ENCODE measurements around the gene SLC9C1.

Gene SLC9C1

DNA sequence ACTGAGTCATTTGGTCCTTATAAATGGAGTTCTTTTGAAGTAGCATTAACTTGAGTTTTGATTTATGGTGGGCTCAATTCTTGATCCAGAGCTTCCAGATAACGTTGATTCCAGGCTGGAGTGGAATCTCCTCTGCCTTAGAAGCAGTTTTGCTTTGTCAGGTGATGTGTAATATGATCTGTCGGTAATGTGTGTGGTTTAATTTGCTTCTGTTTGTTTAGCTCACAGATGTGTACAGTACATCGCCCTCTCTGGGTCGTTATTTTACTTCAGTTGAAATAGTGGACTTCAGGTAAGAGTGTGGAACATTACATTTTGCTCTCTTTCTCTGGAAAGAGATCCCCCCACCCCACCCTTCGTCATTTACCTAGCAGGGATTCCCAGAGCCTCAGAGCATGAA, 184.7 kb downstream of the SLC9C1 start:
- TF ChIP-seq, protein P1, sequence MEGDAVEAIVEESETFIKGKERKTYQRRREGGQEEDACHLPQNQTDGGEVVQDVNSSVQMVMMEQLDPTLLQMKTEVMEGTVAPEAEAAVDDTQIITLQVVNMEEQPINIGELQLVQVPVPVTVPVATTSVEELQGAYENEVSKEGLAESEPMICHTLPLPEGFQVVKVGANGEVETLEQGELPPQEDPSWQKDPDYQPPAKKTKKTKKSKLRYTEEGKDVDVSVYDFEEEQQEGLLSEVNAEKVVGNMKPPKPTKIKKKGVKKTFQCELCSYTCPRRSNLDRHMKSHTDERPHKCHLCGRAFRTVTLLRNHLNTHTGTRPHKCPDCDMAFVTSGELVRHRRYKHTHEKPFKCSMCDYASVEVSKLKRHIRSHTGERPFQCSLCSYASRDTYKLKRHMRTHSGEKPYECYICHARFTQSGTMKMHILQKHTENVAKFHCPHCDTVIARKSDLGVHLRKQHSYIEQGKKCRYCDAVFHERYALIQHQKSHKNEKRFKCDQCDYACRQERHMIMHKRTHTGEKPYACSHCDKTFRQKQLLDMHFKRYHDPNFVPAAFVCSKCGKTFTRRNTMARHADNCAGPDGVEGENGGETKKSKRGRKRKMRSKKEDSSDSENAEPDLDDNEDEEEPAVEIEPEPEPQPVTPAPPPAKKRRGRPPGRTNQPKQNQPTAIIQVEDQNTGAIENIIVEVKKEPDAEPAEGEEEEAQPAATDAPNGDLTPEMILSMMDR (IDR thresholded peaks at IDR 0.05) = no peak

DNA sequence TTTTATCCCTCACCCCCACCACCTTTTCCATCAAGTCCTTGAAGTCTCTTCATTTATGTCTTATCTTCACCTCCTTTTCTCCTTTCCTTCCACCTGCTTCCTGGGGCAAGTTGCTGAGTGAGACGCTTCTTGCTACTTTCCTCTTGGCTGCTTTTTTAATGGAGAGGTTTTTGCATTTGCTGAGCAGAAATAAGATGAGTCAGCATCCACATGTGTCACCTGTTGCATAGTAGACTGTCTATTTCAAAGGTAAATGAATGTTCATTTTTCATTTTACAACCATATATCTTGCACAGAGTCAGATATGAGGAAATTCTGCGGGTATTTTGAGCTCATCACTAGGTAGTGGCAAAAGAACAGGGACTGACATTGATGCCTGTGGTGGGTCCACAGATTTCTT, 189.2 kb downstream of the SLC9C1 start:
- TF ChIP-seq, protein P1 (IDR thresholded peaks at IDR 0.05) = no peak

DNA sequence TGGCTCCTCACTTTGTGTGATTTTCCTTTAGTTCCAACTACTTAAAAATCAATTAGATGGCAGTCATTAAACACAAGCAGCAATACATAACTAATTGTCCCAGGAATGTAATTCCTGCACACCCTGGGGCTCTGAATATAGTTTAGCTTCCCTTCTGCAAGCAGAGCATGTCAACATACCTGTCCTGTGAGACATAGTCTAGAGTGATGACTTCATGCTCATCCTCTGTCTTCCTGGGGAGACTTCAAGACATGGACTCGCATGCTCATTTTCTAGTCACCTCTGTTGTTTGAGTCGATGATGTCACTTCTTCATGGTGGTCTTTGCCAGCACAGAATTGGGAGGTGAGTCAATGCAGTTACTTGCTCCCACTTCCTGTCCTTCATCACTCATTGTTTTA, 192.1 kb downstream of the SLC9C1 start:
- TF ChIP-seq, protein P1 (IDR thresholded peaks at IDR 0.05) = no peak

DNA sequence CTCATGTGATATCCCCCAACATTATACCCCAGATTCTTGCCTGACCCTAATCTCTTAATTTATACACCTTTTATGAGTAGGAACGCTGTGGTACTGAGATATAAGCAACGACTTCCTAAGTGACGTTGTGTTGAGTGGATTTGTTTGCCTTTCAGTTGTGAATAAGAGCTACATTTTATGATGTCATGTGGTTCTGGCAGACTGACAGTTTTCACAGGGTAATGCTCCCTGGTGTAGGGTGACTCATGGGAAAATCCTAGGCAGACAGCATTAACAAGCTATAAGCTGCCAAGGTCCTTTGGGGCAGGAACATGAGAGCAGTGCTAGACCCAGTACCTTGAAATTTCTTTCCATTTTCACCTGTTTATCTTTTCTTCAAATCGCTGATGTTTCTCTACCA, 196.6 kb downstream of the SLC9C1 start:
- TF ChIP-seq, protein P1 (IDR thresholded peaks at IDR 0.05) = no peak

DNA sequence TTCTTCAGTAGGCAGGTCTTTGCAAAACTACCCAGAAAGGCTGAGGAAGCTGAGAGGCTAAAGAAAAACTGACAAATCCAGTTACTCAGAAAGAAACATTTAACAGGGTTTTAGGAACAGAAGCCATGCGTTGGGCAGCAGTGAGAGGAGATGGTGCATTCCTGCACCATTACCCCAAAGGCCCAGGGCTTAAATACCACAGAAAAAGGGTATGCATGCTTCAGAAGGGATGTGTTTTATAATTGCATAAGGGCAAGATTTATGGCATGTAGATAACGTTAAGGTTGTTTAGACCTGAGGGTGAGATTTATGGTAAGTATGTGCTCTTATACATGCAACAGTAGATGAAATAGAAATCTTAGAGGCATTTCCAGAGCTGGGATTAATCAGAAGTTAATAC, 197.8 kb downstream of the SLC9C1 start:
- TF ChIP-seq, protein P1 (IDR thresholded peaks at IDR 0.05) = no peak

DNA sequence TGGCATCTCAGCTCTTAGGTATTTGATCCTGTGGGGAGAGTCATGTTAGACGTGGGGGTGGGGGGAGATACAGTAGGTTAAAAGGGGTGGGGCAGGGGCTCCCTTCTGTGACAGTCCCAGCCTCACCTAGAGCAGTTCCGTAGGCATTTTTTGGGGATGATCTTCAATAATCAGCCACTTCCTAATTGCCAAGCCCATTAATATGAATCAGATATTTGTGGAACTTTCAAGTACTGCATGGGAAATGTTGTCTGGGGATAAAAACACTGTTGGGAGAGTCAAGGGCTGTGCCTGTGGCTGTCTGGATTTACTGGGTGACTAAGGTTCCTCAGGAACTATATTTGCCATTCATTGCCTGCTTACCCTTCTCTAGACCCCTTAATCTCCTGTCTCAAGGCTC, 198.3 kb downstream of the SLC9C1 start:
- TF ChIP-seq, protein P1 (IDR thresholded peaks at IDR 0.05) = no peak

DNA sequence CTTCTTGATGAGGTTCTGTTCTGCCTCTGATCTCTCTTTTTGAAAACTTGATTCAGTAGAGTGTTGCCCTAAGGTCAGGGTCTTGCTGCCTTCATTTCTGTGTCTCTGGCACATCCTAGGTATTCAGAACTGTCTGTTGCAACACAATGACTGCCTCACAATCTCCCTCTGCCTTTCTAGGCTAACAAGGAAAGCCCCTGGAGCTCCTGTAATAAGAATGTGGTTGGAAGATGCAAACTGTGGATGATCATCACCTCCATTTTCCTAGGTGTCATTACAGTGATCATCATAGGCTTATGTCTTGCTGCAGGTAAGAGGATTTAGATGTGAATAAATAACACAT, 200.9 kb downstream of the SLC9C1 start:
- TF ChIP-seq, protein P1 (IDR thresholded peaks at IDR 0.05) = no peak

DNA sequence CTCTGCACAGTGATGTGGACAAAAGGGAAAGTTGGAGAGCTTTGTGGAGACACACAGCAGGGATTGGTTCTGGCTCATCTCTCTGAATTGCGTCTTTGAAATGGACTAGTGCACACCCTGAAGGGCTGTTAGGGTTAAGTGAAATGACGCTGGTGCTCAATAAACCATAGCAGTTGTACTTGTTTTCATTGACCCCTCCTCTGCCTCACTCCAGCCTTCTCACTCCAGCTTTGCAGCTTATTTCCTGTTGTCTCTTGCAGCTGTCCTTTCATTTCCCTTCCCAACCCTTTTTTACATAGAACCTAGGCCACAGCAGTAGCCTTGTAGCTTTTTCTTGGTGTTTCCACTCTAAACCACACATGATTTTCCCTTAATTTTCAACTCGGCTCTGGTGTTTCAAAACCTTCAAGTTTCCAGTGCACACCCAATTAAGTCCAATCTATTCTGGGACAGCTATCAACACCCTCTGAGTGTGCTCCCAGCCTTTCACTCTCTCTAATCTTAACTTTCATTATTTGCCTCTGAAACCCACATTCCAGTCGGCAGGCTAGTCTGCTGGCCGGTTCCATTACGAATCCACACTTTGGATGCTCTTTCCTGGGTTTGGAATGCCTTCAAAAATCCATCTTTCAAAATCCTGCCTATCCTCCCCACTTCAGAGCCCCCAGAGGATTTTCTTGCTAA, 201.4 kb downstream of the SLC9C1 start:
- TF ChIP-seq, protein P1 (IDR thresholded peaks at IDR 0.05) = no peak

Data from LNCAP (cell line).